Heart right ventricle (tissue), 16 donors: ENCODE results near the gene COX6A2. TPM values are rescaled to one million over a fixed set of nuclear protein-coding genes. Genes with fewer than 3 reads are reported as not detected.
"Not testable (repeated sequence)": the region's sequence is repeated elsewhere in the genome, so short reads cannot be mapped to it uniquely, and the experiment has no call there.

Experiments
- ATAC-seq, 8 donors: fragments of 200-7000 bp; cut with Tn5 transposase; one replicate each; pipeline ENCODE4 v1.9.1; 2020; ENCODE audit warnings: mild to moderate bottlenecking in 8 of 8, moderate library complexity in 8 of 8, moderate number of reproducible peaks in 1 of 8
- DNase-seq, 2 donors: peaks; one replicate each; pipeline ENCODE4 v3.0.0-alpha.2; 2020
- H3K27ac ChIP-seq, 10 donors: fragments of 200-600 bp; sonication (generic) in 2 of 10; one replicate each; pipeline versions ENCODE4 v1.5.0 to v1.8.0; 2020 to 2022; ENCODE audit warnings: mild to moderate bottlenecking in 3 of 10
- H3K27me3 ChIP-seq, 7 donors: fragments of 200-600 bp; one replicate each; pipeline ENCODE4 v1.8.0; 2021 to 2022; ENCODE audit warnings: mild to moderate bottlenecking in 2 of 7
- H3K36me3 ChIP-seq, 9 donors: fragments of 200-600 bp; sonication (generic) in 1 of 9; one replicate each; pipeline versions ENCODE4 v1.5.0 to v1.8.0; 2020 to 2022; ENCODE audit warnings: mild to moderate bottlenecking in 2 of 9
- H3K4me1 ChIP-seq, 9 donors: fragments of 200-600 bp; sonication (generic) in 1 of 9; one replicate each; pipeline versions ENCODE4 v1.5.0 to v1.8.0; 2020 to 2022; ENCODE audit warnings: mild to moderate bottlenecking in 4 of 9
- H3K4me3 ChIP-seq, 10 donors: fragments of 200-600 bp; sonication (generic) in 2 of 10; one replicate each; pipeline versions ENCODE4 v1.5.0 to v1.8.0; 2020 to 2022; ENCODE audit warnings: mild to moderate bottlenecking in 7 of 10, moderate library complexity in 2 of 10
- H3K9me3 ChIP-seq, 11 donors: fragments of 200-600 bp in 10 of 11; sonication (generic) in 2 of 11; one replicate each; pipeline versions ENCODE4 v1.5.0 to v1.8.0; 2013 to 2022; ENCODE audit warnings: mild to moderate bottlenecking in 2 of 11, control low read depth in 1 of 11, moderate library complexity in 1 of 11
- WGBS, 2 donors: extraction: QIAGEN DNeasy Blood & Tissue Kit; methylation state at CpG; one replicate each; pipeline ENCODE4 v1.1.7; 2013; ENCODE audit warnings: inconsistent platforms in 1 of 2; 5-methylcytosine and 5-hydroxymethylcytosine counted together
- intact Hi-C, 10 donors: fragments of 100-400 bp; cut with DNase I; formaldehyde crosslinking; loops; one replicate each; pipeline versions ENCODE4 v1.11.1 to v1.14.2; 2022
- polyA plus RNA-seq, 2 donors: library from polyadenylated mRNA; stranded (reverse); fragments of 200-250 nt; gene quantifications; one replicate each; pipeline ENCODE4 v1.2.3, GENCODE V29; 2013
- total RNA-seq, 10 donors: library from RNA; stranded (reverse); fragmentation: NEBNext Ultra II Directional in 3 of 10; extraction: Animal tissue kit (Norgen Biotek cat#: 25700) in 3 of 10; gene quantifications; one replicate each; pipeline versions ENCODE4 v1.2.1 to v1.2.4, GENCODE V29; 2021 to 2023
- TF ChIP-seq, protein P1 (sequence below), 9 donors: fragments of 200-600 bp; sonication (generic) in 2 of 9; IDR thresholded peaks; one replicate each; pipeline versions ENCODE4 v1.5.0 to v1.8.0; 2021 to 2022; ENCODE audit warnings: antibody characterized with exemption in 9 of 9, mild to moderate bottlenecking in 5 of 9, moderate library complexity in 1 of 9
- donor health status: Arrhythmogenic right ventricular cardiomyopathy.
- donor health status: ischemic (EF 13 %, LVEDD 7.1; RV severe dilation, severe dysfunction).
- donor health status: healthy with polysubstance abuse.
- donor health status: DM: no; HTN: yes; CAD: no.
- donor health status: DM: no; HTN: no; CAD: no.
- donor health status: ischemic (EF 25% LVEDD 6.9; RV normal size, moderate dysfunction).
- donor health status: ischemic (EF 25% LVEDD 5.7; RV mildly dilated, moderate dysfunction).
- donor health status: healthy.
- donor health status: DM: yes; HTN: yes; CAD: no.
- donor health status: Ischemic cardiomyopathy.
- donor health status: ischemic (EF 35%, LVEDD 5.7; RV mildly dilated, moderate dysfunction).
- donor health status: nonischemic (EF 11% LVEDD 7.7; RV severe dilation, severe dysfunction).
- donor health status: DM: yes; HTN: yes; CAD: no.
- donor health status: PGD.
- donor health status: ischemic (EF 29% LVEDD 5.4; RV normal size, mild dysfunction).
- donor health status: nonischemic (EF 23%, LVEDD 6.1; RV moderate dilation, normal function).

The COX6A2 gene
- total and polyA plus RNA-seq, 12 donors, result 615 to 9,450 (median 1,411) TPM

DNA sequence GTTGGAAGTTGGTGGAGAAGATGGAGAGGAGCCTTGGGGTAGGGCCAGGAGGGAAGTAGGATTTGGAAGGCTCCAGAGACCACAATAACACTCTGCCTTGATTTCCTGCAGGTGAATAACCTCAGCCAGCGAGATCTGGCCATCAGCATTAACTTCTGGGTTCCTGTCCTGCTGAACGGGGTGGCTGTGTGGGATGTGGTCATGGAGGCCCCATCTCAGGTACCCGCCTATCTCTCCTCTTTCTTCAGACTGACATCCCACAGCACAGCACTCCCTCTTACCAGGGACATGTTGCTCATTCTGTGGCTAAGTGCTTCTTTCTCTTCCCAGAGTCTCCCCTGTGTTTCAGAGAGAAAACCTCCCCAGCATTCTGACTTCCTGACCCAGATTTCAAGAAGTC lies 4.9 kb downstream of the COX6A2 start:
- H3K27me3 ChIP-seq, result peaks cover 0 to 4% (median 0%) of the 10 kb centered on the region in 7 donors
- H3K4me3 ChIP-seq, result no peak overlapping the region
- intact Hi-C loops, result no loop called here
- peaks cover 0 to 34% (median 0%) of the 10 kb centered on the region in 9 donors for H3K4me1 ChIP-seq
- 51 to 59% methylated on average over 3 of the region's 3 CpGs for WGBS, 2 donors
- H3K36me3 ChIP-seq, result peaks cover 0 to 10% (median 0%) of the 10 kb centered on the region in 9 donors
- DNase-seq (no peak), ATAC-seq (peak in 4 of 8 donors; percentile 3 to 25 (median 14))
- TF ChIP-seq, protein P1, sequence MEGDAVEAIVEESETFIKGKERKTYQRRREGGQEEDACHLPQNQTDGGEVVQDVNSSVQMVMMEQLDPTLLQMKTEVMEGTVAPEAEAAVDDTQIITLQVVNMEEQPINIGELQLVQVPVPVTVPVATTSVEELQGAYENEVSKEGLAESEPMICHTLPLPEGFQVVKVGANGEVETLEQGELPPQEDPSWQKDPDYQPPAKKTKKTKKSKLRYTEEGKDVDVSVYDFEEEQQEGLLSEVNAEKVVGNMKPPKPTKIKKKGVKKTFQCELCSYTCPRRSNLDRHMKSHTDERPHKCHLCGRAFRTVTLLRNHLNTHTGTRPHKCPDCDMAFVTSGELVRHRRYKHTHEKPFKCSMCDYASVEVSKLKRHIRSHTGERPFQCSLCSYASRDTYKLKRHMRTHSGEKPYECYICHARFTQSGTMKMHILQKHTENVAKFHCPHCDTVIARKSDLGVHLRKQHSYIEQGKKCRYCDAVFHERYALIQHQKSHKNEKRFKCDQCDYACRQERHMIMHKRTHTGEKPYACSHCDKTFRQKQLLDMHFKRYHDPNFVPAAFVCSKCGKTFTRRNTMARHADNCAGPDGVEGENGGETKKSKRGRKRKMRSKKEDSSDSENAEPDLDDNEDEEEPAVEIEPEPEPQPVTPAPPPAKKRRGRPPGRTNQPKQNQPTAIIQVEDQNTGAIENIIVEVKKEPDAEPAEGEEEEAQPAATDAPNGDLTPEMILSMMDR (IDR thresholded peaks at IDR 0.05), result no peak
- H3K27ac ChIP-seq, result peak overlapping the region in 5 of 10 donors; percentile 12 to 44 (median 27)
- no peaks in the 10 kb centered on the region for H3K9me3 ChIP-seq

- H3K27me3 ChIP-seq, result peaks cover 0 to 4% (median 0%) of the 10 kb centered on the region in 7 donors
- peaks cover 0 to 10% (median 0%) of the 10 kb centered on the region in 9 donors for H3K36me3 ChIP-seq
- H3K9me3 ChIP-seq, result no peaks in the 10 kb centered on the region
- TF ChIP-seq, protein P1 (IDR thresholded peaks at IDR 0.05), result no peak
- intact Hi-C loops, result no loop called here
- H3K4me3 ChIP-seq, result no peak overlapping the region
- no peak overlapping the region for H3K27ac ChIP-seq
- WGBS, 2 donors, result 69 to 72% methylated on average over 6 of the region's 6 CpGs
- DNase-seq, result no peak
- H3K4me1 ChIP-seq, result peaks cover 0 to 23% (median 0%) of the 10 kb centered on the region in 9 donors
- no peak for ATAC-seq
Observed at GRCh38 chr16:31421587-31421986, 6.6 kb downstream of the COX6A2 start.

- TF ChIP-seq, protein P1 (IDR thresholded peaks at IDR 0.05), result no peak
- Histone ChIP-seq H3K4me3 (no peak overlapping the region), H3K27me3 (peaks cover 0 to 3% (median 0%) of the 10 kb centered on the region in 7 donors), H3K4me1 (peaks cover 0 to 11% (median 0%) of the 10 kb centered on the region in 9 donors), H3K9me3 (no peaks in the 10 kb centered on the region), H3K27ac (no peak overlapping the region), H3K36me3 (no peaks in the 10 kb centered on the region)
- intact Hi-C loops, result no loop called here
- ATAC-seq (no peak), DNase-seq (no peak)
- WGBS, 2 donors, result 80 to 89% methylated on average over 3 of the region's 3 CpGs
Observed at GRCh38 chr16:31420037-31420436, 8.1 kb downstream of the COX6A2 start.

DNA sequence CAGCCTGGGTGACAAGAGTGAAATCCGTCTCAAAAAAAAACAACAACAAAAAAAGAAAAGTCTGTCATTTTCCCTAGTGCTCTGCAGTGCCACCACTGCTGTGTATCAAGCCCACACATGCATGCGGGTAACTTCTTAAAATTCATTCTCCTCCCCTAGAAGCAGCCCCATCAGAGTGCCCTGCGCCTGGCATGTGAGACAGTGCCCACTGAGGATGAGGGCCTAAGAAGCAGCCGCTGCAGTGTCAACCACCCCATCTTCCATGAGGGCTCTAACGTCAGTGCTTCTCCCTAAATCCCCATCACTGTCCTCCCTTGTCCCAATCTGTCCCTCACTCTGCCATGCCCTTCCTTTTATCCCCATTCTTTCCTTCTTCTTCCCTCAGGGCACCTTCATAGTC lies 10.2 kb downstream of the COX6A2 start:
- ATAC-seq, result no peak
- intact Hi-C loops, result no loop called here
- Histone ChIP-seq H3K27ac (no peak overlapping the region), H3K36me3 (no peaks in the 10 kb centered on the region), H3K9me3 (no peaks in the 10 kb centered on the region), H3K4me1 (no peaks in the 10 kb centered on the region), H3K4me3 (no peak overlapping the region), H3K27me3 (peaks cover 0 to 2% (median 0%) of the 10 kb centered on the region in 7 donors)
- WGBS, 2 donors, result 87 to 96% methylated on average over 5 of the region's 5 CpGs
- no peak for DNase-seq
- TF ChIP-seq, protein P1 (IDR thresholded peaks at IDR 0.05), result no peak

DNA sequence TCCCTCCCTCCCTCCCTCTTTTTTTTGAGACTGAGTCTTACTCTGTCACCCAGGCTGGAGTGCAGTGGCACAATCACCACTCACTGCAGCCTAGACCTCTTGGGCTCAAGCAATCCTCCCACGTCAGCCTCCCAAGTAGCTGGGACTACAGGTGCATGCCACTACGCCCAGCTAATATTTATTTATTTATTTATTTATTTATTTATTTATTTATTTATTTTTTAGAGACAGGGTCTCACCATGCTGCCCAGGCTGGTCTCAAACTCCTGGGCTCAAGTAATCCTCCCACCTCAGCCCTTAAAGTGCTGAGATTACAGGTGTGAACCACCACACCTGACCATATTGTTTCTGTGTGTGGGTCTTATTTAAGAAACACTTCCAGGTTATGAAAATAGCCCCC lies 11.1 kb downstream of the COX6A2 start:
- H3K27me3 ChIP-seq, H3K4me1 ChIP-seq, H3K9me3 ChIP-seq, H3K4me3 ChIP-seq, DNase-seq, H3K36me3 ChIP-seq, H3K27ac ChIP-seq, intact Hi-C loops, ATAC-seq: not testable (repeated sequence)
- WGBS, 2 donors, result 86 to 87% methylated on average over 2 of the region's 2 CpGs
